Kidney (tissue), 14 donors: ENCODE results near the gene RIN3. TPM values are rescaled to one million over a fixed set of nuclear protein-coding genes. Genes with fewer than 3 reads are reported as not detected.

Experiments used
- DNase-seq, 5 donors: peaks; one replicate each; pipeline ENCODE4 v3.0.0-alpha.2; 2013 to 2020
- FAIRE-seq: peaks from 2 replicates; lab custom pipeline; 2012; peaks lifted over from hg19 to GRCh38; lab: Jason Lieb, UNC
- H3K27ac ChIP-seq, 2 donors: one replicate each; pipeline ENCODE4 v1.7.0; 2013; ENCODE audit warnings: low read depth in 2 of 2, low read length in 2 of 2, inconsistent platforms in 1 of 2
- H3K27me3 ChIP-seq: one replicate; pipeline ENCODE4 v1.7.1; 2013; ENCODE audit warnings: low read length, inconsistent platforms; ENCODE audit not compliant: control insufficient read depth, insufficient read depth
- H3K36me3 ChIP-seq, 3 donors: one replicate each; pipeline versions ENCODE4 v1.7.0 to v1.7.1; 2013; ENCODE audit warnings: low read length in 3 of 3, control low read depth in 1 of 3, inconsistent platforms in 1 of 3; ENCODE audit not compliant: insufficient read depth in 3 of 3, control insufficient read depth in 2 of 3
- H3K4me1 ChIP-seq, 3 donors: one replicate each; pipeline versions ENCODE4 v1.7.0 to v1.7.1; 2013; ENCODE audit warnings: low read length in 3 of 3, inconsistent platforms in 1 of 3, low read depth in 1 of 3; ENCODE audit not compliant: control insufficient read depth in 2 of 3, insufficient read depth in 2 of 3
- H3K4me3 ChIP-seq, 3 donors: one replicate each; pipeline versions ENCODE4 v1.7.0 to v1.8.1; 2013; ENCODE audit warnings: low read length in 3 of 3, control low read depth in 1 of 3, inconsistent platforms in 1 of 3
- H3K9ac ChIP-seq, 3 donors: one replicate each; pipeline versions ENCODE4 v1.7.0 to v1.7.1; 2013; ENCODE audit warnings: low read length in 3 of 3, control low read depth in 1 of 3, inconsistent platforms in 1 of 3
- H3K9me3 ChIP-seq, 3 donors: one replicate each; pipeline versions ENCODE4 v1.7.0 to v1.7.1; 2013; ENCODE audit warnings: low read length in 3 of 3, control low read depth in 1 of 3, inconsistent platforms in 1 of 3; ENCODE audit not compliant: control insufficient read depth in 2 of 3, insufficient read depth in 1 of 3
- intact Hi-C: fragments of 100-400 bp; cut with DNase I; formaldehyde crosslinking; loops from one replicate; pipeline ENCODE4 v1.11.1; 2022
- polyA plus RNA-seq: library from polyadenylated mRNA; stranded (reverse); fragments of 350-450 nt; fragmentation: Illumina TruSeq; extraction: RNeasy Lipid Tissue Mini Kit (QIAGEN cat#74804); gene quantifications from one replicate; pipeline ENCODE4 v1.2.3, GENCODE V29; 2014; ENCODE audit warnings: low read depth, low replicate concordance; ENCODE audit not compliant: insufficient read depth
- total RNA-seq: library from RNA; stranded (reverse); fragmentation: NEBNext Ultra II Directional; extraction: Animal tissue kit (Norgen Biotek cat#: 25700); gene quantifications from one replicate; pipeline ENCODE4 v1.2.1, GENCODE V29; 2021
- TF ChIP-seq, protein P1 (sequence below): IDR thresholded peaks from 3 replicates; pipeline ENCODE4 v1.5.1; 2012; ENCODE audit warnings: mild to moderate bottlenecking, moderate library complexity, borderline replicate concordance; ENCODE audit not compliant: insufficient read depth; ENCODE audit errors: extremely low read depth
- donor health status: control.
- donor health status: control.
- donor health status: control.
- donor health status: control.
- donor health status: control.
- donor health status: DM: yes; HTN: yes; CAD: no.
- donor health status: Normal renal cell carcinoma (clear cell type).

The RIN3 gene
- total and polyA plus RNA-seq, 2 donors from 2014 or later: 7.1 to 30.4 TPM

GRCh38 chr14:92644970-92645515 lies 131.5 kb downstream of the RIN3 start:
- FAIRE-seq (no peak), DNase-seq (no peak)
- H3K36me3 ChIP-seq: peaks cover 0 to 5% (median 0%) of the 10 kb centered on the region in 3 donors
- no peak overlapping the region for H3K4me3 ChIP-seq
- peaks cover 0 to 3% (median 0%) of the 10 kb centered on the region in 3 donors for H3K4me1 ChIP-seq
- no peak overlapping the region for H3K27ac ChIP-seq
- H3K9me3 ChIP-seq: no peaks in the 10 kb centered on the region
- TF ChIP-seq, protein P1, sequence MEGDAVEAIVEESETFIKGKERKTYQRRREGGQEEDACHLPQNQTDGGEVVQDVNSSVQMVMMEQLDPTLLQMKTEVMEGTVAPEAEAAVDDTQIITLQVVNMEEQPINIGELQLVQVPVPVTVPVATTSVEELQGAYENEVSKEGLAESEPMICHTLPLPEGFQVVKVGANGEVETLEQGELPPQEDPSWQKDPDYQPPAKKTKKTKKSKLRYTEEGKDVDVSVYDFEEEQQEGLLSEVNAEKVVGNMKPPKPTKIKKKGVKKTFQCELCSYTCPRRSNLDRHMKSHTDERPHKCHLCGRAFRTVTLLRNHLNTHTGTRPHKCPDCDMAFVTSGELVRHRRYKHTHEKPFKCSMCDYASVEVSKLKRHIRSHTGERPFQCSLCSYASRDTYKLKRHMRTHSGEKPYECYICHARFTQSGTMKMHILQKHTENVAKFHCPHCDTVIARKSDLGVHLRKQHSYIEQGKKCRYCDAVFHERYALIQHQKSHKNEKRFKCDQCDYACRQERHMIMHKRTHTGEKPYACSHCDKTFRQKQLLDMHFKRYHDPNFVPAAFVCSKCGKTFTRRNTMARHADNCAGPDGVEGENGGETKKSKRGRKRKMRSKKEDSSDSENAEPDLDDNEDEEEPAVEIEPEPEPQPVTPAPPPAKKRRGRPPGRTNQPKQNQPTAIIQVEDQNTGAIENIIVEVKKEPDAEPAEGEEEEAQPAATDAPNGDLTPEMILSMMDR: no peak
- H3K27me3 ChIP-seq: no peaks in the 10 kb centered on the region
- intact Hi-C loops: no loop called here
- H3K9ac ChIP-seq: no peak overlapping the region

DNA sequence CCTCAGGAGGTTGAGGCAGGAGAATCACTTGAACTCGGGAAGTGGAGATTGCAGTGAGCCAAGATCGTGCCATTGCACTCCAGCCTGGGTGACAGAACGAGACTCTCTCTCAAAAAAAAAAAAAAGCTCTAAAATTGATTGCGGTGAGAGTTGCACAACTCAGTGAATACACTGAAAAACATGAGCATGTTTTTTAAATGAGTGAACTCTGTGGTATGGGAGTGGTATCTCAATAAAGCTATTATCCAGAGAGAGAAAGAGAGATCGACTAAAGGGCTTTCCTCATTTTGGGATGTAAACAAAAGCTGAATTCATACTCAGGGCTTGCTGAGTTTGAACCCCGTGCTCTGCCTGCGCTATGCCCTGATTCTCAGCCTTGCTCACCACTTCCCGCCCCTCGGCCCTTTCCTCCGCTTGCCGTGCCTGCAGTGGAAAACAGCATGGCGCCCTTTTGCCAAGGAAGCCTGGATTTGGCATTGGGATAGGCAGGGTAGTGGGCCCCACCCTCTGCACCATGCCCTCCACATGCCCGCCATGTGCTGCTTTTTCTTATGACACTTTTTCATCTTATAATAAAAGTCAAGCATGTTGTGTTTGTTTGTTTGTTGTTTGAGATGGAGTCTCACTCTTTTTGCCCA lies 132.4 kb downstream of the RIN3 start:
- Histone ChIP-seq H3K27ac (no peak overlapping the region), H3K4me3 (no peak overlapping the region), H3K4me1 (peaks cover 0 to 3% (median 0%) of the 10 kb centered on the region in 3 donors), H3K27me3 (no peaks in the 10 kb centered on the region), H3K36me3 (peaks cover 0 to 5% (median 0%) of the 10 kb centered on the region in 3 donors), H3K9ac (no peak overlapping the region), H3K9me3 (no peaks in the 10 kb centered on the region)
- intact Hi-C loops: no loop called here
- DNase-seq: no peak
- FAIRE-seq: no peak
- TF ChIP-seq, protein P1: no peak

DNA sequence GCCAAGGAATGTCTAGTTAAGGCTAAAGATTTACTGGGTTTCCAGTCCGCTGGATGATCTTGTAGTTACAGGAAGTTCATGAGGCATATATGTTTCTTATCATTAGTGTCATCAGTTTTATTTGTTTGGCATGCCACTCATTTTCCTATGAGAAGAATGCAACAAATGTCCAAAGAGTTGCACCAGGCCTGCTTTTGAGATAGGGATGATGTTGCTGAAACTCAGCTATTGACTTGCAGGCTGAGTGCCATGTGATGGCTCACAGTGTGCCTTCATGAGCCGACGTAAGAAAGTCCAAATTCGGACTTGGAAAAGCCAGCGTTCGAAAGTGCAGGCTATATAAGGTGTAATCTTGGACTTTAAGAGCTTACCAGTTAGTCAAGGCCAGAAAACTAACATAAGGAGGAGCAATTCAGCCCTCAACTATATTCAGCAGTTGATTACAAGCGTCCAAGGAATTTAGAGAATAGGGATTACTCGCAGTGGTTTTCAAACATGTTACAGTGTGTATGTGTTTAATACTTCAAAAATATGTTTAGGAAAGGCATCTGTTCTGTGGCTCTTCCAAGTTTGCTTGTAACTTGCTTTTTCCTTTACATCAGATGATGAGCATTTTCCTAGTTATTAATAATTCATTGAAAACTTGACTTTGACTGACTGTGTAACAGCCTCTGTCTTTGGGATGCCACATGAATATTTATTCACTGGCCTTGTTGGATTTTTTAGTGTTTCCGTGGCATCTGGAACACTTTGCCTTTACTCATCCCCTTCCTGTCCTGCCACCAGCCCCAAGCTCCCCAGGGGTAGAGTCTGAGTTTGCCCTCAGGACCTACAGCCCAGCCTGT lies 133.6 kb downstream of the RIN3 start:
- H3K27ac ChIP-seq: no peak overlapping the region
- no peak overlapping the region for H3K9ac ChIP-seq
- no peak for FAIRE-seq
- intact Hi-C loops: no loop called here
- H3K4me1 ChIP-seq: peaks cover 0 to 3% (median 0%) of the 10 kb centered on the region in 3 donors
- H3K36me3 ChIP-seq: peaks cover 0 to 5% (median 0%) of the 10 kb centered on the region in 3 donors
- H3K4me3 ChIP-seq: no peak overlapping the region
- H3K9me3 ChIP-seq: no peaks in the 10 kb centered on the region
- TF ChIP-seq, protein P1: no peak
- DNase-seq: peak in 3 of 5 donors; percentile 27 to 37 (median 33)
- no peaks in the 10 kb centered on the region for H3K27me3 ChIP-seq
